Stimulated activated CD8-positive, alpha-beta memory T cell treated with anti-CD3 and anti-CD28 coated beads, Interleukin-2, amount 100 ng/mL, for 48 hours (primary cell): Measurements from ENCODE around the gene ANKRD17.
"Not testable (repeated sequence)": the region's sequence is repeated elsewhere in the genome, so short reads cannot be mapped to it uniquely, and the experiment has no call there.

Experiments
- DNase-seq, 2 donors: peaks; one replicate each; pipeline ENCODE4 v3.0.0-alpha.2; 2020; ENCODE audit warnings: low read depth in 2 of 2

Gene ANKRD17

GRCh38 chr4:73245955-73246354 is 12.6 kb downstream of the ANKRD17 start:
- no peak for DNase-seq

DNA sequence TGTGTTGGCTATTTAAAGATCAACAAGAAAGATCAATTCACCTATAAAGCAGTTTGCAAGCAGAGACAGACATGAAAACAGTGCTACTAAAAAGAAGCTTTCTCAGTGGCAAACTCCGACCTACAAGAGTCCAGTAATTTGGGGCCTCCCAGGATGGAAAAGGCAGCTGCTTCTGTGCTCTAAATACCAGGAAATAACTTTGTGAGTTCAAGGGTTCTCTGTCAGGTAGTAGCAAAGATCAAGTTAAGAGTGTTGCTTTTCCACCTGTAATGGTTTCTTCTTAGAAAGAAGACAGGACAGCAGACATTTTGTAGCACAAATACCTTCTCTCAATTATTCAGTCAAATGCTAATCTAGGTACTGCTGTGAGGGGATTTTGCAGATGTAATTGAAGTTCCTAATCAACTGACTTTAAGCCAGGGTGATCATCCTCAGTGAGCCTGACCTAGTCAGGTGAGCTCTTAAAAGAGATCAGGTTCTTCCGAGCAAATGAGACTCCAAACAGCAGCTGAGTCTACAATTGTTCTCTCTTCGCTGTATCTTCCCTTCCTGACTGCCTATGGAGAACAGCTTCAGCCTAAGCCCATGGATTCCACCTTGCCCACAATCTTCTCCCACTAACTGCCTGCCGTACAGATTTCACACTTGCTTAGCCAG is 13.5 kb downstream of the ANKRD17 start:
- no peak for DNase-seq

- no peak for DNase-seq
Observed at GRCh38 chr4:73237044-73237443, 21.6 kb downstream of the ANKRD17 start.

- DNase-seq = no peak
Observed at GRCh38 chr4:73236151-73236550, 22.4 kb downstream of the ANKRD17 start.

DNA sequence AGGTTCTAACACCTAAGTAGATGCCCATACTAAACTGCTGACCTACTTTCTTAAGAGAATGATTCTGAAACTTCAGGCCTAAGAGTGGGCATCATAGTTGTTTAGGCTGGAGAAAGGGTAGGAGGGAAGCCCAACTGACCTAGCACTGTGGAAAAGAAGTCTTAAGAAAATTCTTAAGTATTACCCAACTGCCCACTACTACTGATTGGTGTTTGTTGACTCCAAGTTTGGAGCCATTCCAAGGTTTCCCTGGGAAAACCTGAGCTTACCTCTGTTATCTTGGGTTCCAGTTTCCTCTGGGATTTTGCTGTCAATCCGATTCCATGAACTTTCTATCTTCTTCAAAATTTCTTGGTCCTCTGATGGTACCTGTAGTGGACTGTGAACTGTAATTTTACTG is 23.9 kb downstream of the ANKRD17 start:
- no peak for DNase-seq

- DNase-seq = no peak
Observed at GRCh38 chr4:73231518-73232487, 26.8 kb downstream of the ANKRD17 start.

- no peak for DNase-seq
Observed at GRCh38 chr4:73230865-73231517, 27.6 kb downstream of the ANKRD17 start.

- not testable (repeated sequence) for DNase-seq
Observed at GRCh38 chr4:73228800-73229199, 29.8 kb downstream of the ANKRD17 start.

DNA sequence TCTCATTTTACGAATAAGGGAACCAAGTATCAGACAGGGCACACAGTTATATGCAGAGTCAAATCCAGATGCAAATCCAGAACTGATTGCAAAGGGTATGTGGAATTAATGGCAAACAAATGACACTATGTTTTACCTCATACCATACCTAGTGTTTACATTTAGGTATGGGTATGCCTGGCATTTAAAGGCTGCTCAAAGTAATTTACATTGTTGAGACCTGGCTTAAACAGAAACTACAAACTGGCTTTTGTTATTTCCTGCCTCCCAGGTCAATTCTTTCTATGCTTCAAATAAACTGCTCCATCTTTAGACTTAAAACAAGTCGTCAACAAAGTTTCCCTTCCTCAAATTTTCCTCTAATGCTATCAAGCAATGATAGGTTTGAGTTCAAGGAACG is 33.7 kb downstream of the ANKRD17 start:
- DNase-seq = no peak

DNA sequence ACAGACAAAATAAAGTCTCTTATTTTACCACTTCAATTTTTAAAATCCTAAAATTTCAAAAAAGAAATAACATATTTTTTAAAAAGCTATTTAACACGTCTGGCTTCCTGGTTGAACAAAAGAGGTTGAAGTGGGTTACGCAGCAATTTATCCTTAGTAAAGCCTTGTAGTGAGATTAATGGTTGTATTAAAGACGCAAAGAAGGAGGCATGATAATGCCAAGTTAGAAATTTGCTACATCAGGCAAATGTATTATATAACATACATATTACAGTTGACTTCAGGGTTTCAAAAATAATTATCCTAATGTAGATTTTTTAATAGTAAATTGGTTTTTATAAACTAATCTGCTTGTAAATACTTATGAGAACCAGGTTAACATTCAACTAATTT is 35.3 kb downstream of the ANKRD17 start:
- DNase-seq = no peak

DNA sequence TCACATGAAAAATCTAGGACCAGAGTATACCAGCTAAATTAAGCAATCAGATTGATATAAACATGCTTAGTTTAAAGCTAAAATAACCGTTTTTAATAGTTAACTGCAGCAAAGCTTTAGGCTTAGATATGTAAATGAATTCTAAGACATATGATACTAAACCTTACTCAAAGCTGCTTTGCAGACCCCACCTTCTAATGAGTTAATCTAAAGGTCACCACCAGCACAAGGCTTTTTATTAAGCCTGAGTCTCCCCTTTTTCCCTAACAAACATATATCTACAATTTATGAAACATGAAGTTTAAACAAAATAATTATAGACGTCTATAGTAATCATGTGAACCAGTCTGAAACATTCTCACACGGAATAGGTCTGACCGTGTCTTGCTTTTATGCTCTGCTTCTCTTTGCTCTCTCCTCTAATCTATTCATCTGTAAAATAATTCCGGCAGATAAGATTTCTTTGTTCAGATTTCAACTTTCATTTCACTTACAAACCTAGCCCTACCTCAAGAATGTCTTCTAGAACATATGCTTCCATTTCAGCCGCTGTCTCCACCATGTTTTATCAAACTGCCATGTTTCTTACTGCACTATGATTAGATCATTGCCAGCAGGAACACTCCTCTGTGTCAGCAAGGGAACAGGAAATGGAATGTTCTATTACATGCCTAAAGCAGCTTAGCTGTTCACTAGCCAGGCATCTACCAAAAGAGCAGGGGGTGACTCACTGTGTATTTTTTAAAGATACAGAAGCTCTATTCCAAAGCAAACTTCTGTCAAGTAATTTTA is 35.9 kb downstream of the ANKRD17 start:
- no peak for DNase-seq

DNA sequence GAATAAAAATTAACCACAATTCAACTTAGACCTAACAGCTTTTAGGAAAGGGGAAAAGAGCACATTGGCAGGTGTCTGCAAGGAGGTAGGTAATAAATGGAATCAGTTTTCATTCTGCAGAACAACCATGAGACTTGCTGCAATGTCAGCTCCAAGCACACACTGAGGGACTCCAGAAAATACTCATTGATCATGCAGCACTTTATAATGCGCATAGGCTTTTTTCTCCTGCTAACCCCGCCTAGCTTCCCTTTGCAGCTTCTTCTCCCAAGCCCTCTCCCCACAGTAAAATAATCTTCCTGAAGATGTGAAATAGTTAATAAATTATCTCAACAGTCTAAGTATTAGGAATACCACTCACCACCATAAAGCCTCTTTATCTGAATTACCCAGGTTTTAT is 36.9 kb downstream of the ANKRD17 start:
- no peak for DNase-seq

- no peak for DNase-seq
Observed at GRCh38 chr4:73220815-73221214, 37.8 kb downstream of the ANKRD17 start.

DNA sequence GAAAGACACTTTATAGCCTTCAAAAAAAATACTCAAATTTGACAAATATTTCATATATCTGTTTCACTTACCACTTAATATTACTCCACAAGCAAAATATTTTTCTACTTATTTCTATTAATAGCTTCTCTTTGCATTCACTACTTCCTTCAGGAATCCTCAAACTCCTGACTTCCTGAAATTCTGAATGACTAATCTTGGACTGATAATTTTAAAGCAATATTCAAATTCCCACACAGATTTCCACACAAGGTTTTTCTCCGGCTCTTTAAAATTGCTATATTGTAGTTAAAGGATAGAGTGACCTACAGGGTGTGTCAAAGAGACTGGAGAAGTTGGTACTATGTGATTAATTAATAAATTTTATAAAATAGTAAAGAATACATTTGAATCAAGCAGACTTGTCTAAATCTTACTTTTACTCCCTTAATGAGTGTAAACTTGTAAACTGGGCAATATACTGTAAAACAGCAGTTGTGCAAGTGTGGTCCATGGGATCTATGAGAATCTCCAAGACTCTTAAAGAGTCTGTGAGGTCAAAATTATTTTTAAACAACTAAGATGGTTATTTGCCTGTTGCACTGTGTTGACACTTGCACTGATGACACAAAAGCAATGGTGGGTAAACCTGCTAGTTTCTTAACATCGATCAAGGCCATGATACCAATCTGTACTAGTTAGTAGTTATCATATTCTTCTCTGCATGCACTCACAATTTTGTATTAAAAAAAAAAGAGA is 44.5 kb downstream of the ANKRD17 start:
- no peak for DNase-seq

- DNase-seq = no peak
Observed at GRCh38 chr4:73212982-73213730, 45.4 kb downstream of the ANKRD17 start.

DNA sequence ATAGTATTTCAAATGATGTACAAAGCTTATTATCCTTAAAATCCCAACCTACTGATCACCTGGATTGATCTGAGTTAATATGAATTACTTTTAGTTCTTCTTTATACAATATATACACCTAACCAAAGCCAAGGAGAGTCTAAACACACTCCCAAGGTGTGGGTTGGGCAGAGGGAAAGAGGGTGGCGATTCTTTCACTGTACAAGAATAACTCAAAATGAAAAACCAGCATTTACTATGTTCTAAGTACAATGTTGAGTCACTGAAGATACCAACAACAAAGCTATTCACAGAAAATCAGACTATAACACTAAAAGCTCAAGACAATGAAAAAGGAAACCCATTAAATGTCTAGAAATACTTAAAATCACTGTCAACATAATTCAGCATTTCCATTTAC is 46.6 kb downstream of the ANKRD17 start:
- DNase-seq = no peak

GRCh38 chr4:73208376-73208775 is 50.2 kb downstream of the ANKRD17 start:
- no peak for DNase-seq

DNA sequence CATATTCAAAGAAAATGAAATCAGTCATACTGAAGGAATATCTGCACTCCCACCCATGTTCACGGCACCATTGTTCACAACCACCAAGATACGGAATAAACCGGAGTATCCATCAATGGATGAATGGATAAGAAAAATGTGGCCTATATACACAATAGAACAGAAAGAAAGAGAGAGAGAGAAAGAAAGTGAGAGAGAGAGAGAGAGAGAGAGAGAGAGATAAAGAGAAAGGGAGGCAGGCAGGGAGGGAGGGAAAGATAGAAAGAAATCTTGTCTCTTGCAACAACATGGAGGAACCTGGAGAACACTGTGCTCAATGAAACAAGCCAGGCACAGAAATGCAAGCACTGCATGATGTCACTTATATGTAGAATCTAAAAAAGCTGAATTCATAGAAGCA is 52.4 kb downstream of the ANKRD17 start:
- no peak for DNase-seq

- DNase-seq = no peak
Observed at GRCh38 chr4:73205482-73205881, 53.1 kb downstream of the ANKRD17 start.

DNA sequence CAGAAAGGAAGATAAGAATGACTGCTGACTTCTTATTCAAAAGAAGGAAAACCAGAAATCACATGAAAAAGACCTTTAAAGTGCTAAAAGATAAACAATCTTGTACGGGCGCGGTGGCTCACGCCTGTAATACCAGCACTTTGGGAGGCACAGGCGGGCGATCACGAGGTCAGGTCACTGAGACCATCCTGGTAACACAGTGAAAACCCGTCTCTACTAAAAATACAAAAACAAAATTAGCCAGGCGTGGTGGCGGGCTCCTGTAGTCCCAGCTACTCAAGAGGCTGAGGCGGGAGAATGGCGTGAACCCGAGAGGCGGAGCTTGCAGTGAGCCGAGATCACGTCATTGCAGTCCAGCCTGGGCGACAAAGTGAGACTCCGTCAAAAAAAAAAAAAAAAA is 54.6 kb downstream of the ANKRD17 start:
- DNase-seq = not testable (repeated sequence)
